Kasumi-1 (cell line): Measurements from ENCODE around the gene BCAS1.
A peak's percentile ranks its signal among the peaks of the same experiment; 100 is the strongest.

Experiments used
- DNase-seq, 2 experiments: peaks; one replicate each; lab custom pipeline; 2025; lab: John Stamatoyannopoulos, UW

The BCAS1 gene

GRCh38 chr20:53925651-53926401 lies 144.6 kb downstream of the BCAS1 start:
- DNase-seq, result no peak

GRCh38 chr20:53923566-53924369 lies 146.6 kb downstream of the BCAS1 start:
- DNase-seq, result no peak

GRCh38 chr20:53922901-53923314 lies 147.5 kb downstream of the BCAS1 start:
- peak; percentile 81 to 90 for DNase-seq

- no peak for DNase-seq
Observed at GRCh38 chr20:53921443-53921973, 148.9 kb downstream of the BCAS1 start.

GRCh38 chr20:53920647-53921245 lies 149.6 kb downstream of the BCAS1 start:
- no peak for DNase-seq

- no peak for DNase-seq
Observed at GRCh38 chr20:53919886-53920285, 150.5 kb downstream of the BCAS1 start.

- no peak for DNase-seq
Observed at GRCh38 chr20:53918949-53919361, 151.4 kb downstream of the BCAS1 start.

GRCh38 chr20:53918020-53918311 lies 152.4 kb downstream of the BCAS1 start:
- DNase-seq, result no peak

- DNase-seq, result no peak
Observed at GRCh38 chr20:53917145-53918019, 153.0 kb downstream of the BCAS1 start.

GRCh38 chr20:53916173-53916512 lies 154.3 kb downstream of the BCAS1 start:
- DNase-seq, result no peak

- DNase-seq, result peak; percentile 88 to 91
Observed at GRCh38 chr20:53915446-53916172, 154.8 kb downstream of the BCAS1 start.

GRCh38 chr20:53914781-53915445 lies 155.5 kb downstream of the BCAS1 start:
- DNase-seq, result no peak

GRCh38 chr20:53914091-53914780 lies 156.2 kb downstream of the BCAS1 start:
- DNase-seq, result peak in 1 of 2 experiments; percentile 25

- DNase-seq, result no peak
Observed at GRCh38 chr20:53911301-53911700, 159.1 kb downstream of the BCAS1 start.

- DNase-seq, result no peak
Observed at GRCh38 chr20:53910351-53911002, 159.9 kb downstream of the BCAS1 start.

- DNase-seq, result no peak
Observed at GRCh38 chr20:53907968-53908751, 162.2 kb downstream of the BCAS1 start.

- DNase-seq, result no peak
Observed at GRCh38 chr20:53905820-53906191, 164.6 kb downstream of the BCAS1 start.

- no peak for DNase-seq
Observed at GRCh38 chr20:53905019-53905819, 165.2 kb downstream of the BCAS1 start.
